Suprapubic skin (tissue), 4 donors: ENCODE measurements around the gene ARHGEF7. TPM values are rescaled to one million over a fixed set of nuclear protein-coding genes. Genes with fewer than 3 reads are reported as not detected.

Experiments used
- DNase-seq, 2 donors: peaks; one replicate each; pipeline ENCODE4 v3.0.0-alpha.2; 2019; ENCODE audit warnings: low spot score in 2 of 2
- H3K27ac ChIP-seq: fragments of 200-600 bp; sonication (generic); one replicate; pipeline ENCODE4 v1.5.1; 2019
- H3K27me3 ChIP-seq: fragments of 200-600 bp; sonication (generic); one replicate; pipeline ENCODE4 v1.5.1; 2019
- H3K36me3 ChIP-seq: fragments of 200-600 bp; sonication (generic); one replicate; pipeline ENCODE4 v1.5.1; 2019
- H3K4me1 ChIP-seq: fragments of 200-600 bp; sonication (generic); one replicate; pipeline ENCODE4 v1.5.1; 2019
- H3K4me3 ChIP-seq: fragments of 200-600 bp; sonication (generic); one replicate; pipeline ENCODE4 v1.5.1; 2019; ENCODE audit warnings: mild to moderate bottlenecking
- H3K9me3 ChIP-seq: fragments of 200-600 bp; sonication (generic); one replicate; pipeline ENCODE4 v1.5.1; 2019
- CTCF ChIP-seq, 2 donors: fragments of 200-600 bp in 1 of 2; fragments of 450-650 bp in 1 of 2; sonication (generic) in 1 of 2; IDR thresholded peaks; one replicate each; pipeline ENCODE4 v1.5.1; 2016 to 2019; ENCODE audit warnings: antibody characterized with exemption in 2 of 2, mild to moderate bottlenecking in 1 of 2, moderate library complexity in 1 of 2
- EP300 ChIP-seq: sonication (generic); formaldehyde crosslinking; IDR thresholded peaks from one replicate; pipeline ENCODE4 v1.6.1; 2017; ENCODE audit warnings: antibody characterized with exemption
- POLR2A ChIP-seq, 2 donors: fragments of 450-650 bp; IDR thresholded peaks; one replicate each; pipeline ENCODE4 v1.6.1; 2017; ENCODE audit warnings: antibody characterized with exemption in 2 of 2, mild to moderate bottlenecking in 2 of 2, moderate library complexity in 2 of 2
- POLR2AphosphoS5 ChIP-seq, 3 donors: sonication (generic); formaldehyde crosslinking; IDR thresholded peaks; one replicate each; pipeline ENCODE4 v1.6.1; 2017; ENCODE audit warnings: antibody characterized with exemption in 3 of 3
- WGBS: methylation state at CpG from one replicate; pipeline ENCODE4 v1.1.5; 2018; 5-methylcytosine and 5-hydroxymethylcytosine counted together
- total RNA-seq, 4 donors: library from RNA; depleted of rRNA; stranded (reverse); fragments of >200 nt; gene quantifications; one replicate each; pipeline ENCODE4 v1.1.0, GENCODE V29; 2016

Gene ARHGEF7
- total RNA-seq, 4 donors from 2014 or later: 72.1 to 210 (median 99.6) TPM

- H3K4me1 ChIP-seq: peaks cover 19% of the 10 kb centered on the region
- DNase-seq: no peak
- H3K27ac ChIP-seq: peak overlapping the region; percentile 48
- no peaks in the 10 kb centered on the region for H3K9me3 ChIP-seq
- no peaks in the 10 kb centered on the region for H3K27me3 ChIP-seq
- WGBS: 58% methylated on average over 5 of the region's 5 CpGs
- H3K4me3 ChIP-seq: no peak overlapping the region
- H3K36me3 ChIP-seq: peaks cover 85% of the 10 kb centered on the region
- TF ChIP-seq EP300: no peak
- no peak for TF ChIP-seq POLR2AphosphoS5 (IDR thresholded peaks at IDR 0.05)
- no peak for TF ChIP-seq CTCF (IDR thresholded peaks at IDR 0.05)
- TF ChIP-seq POLR2A (IDR thresholded peaks at IDR 0.05): no peak
These were observed 167.3 kb downstream of the ARHGEF7 start for GRCh38 chr13:111282425-111282824.

GRCh38 chr13:111282997-111283396 is 167.9 kb downstream of the ARHGEF7 start:
- H3K27ac ChIP-seq: peak overlapping the region; percentile 48
- peaks cover 19% of the 10 kb centered on the region for H3K4me1 ChIP-seq
- H3K27me3 ChIP-seq: no peaks in the 10 kb centered on the region
- no peak for DNase-seq
- H3K4me3 ChIP-seq: no peak overlapping the region
- no peaks in the 10 kb centered on the region for H3K9me3 ChIP-seq
- peaks cover 85% of the 10 kb centered on the region for H3K36me3 ChIP-seq
- WGBS: 90% methylated on average over 23 of the region's 23 CpGs
- no peak for TF ChIP-seq POLR2AphosphoS5 (IDR thresholded peaks at IDR 0.05)
- TF ChIP-seq EP300: no peak
- no peak for TF ChIP-seq CTCF (IDR thresholded peaks at IDR 0.05)
- no peak for TF ChIP-seq POLR2A (IDR thresholded peaks at IDR 0.05)

- 89% methylated on average over 7 of the region's 10 CpGs for WGBS
- no peak overlapping the region for H3K27ac ChIP-seq
These were observed 168.3 kb downstream of the ARHGEF7 start for GRCh38 chr13:111283457-111283856.

GRCh38 chr13:111283991-111284390 is 168.9 kb downstream of the ARHGEF7 start:
- no peaks in the 10 kb centered on the region for H3K9me3 ChIP-seq
- no peak overlapping the region for H3K4me3 ChIP-seq
- peaks cover 82% of the 10 kb centered on the region for H3K36me3 ChIP-seq
- H3K27me3 ChIP-seq: no peaks in the 10 kb centered on the region
- peaks cover 19% of the 10 kb centered on the region for H3K4me1 ChIP-seq
- WGBS: 87% methylated on average over 9 of the region's 9 CpGs
- TF ChIP-seq POLR2AphosphoS5 (IDR thresholded peaks at IDR 0.05) (no peak), CTCF (IDR thresholded peaks at IDR 0.05) (no peak), POLR2A (IDR thresholded peaks at IDR 0.05) (no peak), EP300 (no peak)
- no peak for DNase-seq
- H3K27ac ChIP-seq: no peak overlapping the region

More at GRCh38 chr13:111283457-111283856, 168.3 kb downstream of the ARHGEF7 start:
- Histone ChIP-seq H3K4me1 (peaks cover 19% of the 10 kb centered on the region), H3K36me3 (peaks cover 85% of the 10 kb centered on the region), H3K4me3 (no peak overlapping the region), H3K9me3 (no peaks in the 10 kb centered on the region), H3K27me3 (no peaks in the 10 kb centered on the region)
- DNase-seq: no peak
- TF ChIP-seq POLR2A (IDR thresholded peaks at IDR 0.05) (no peak), EP300 (no peak), POLR2AphosphoS5 (IDR thresholded peaks at IDR 0.05) (no peak), CTCF (IDR thresholded peaks at IDR 0.05) (no peak)

- peaks cover 19% of the 10 kb centered on the region for H3K4me1 ChIP-seq
- WGBS: 88% methylated on average over 14 of the region's 14 CpGs
- H3K9me3 ChIP-seq: no peaks in the 10 kb centered on the region
- DNase-seq: no peak
- no peaks in the 10 kb centered on the region for H3K27me3 ChIP-seq
- no peak for TF ChIP-seq EP300
- no peak for TF ChIP-seq CTCF (IDR thresholded peaks at IDR 0.05)
- no peak for TF ChIP-seq POLR2AphosphoS5 (IDR thresholded peaks at IDR 0.05)
- no peak for TF ChIP-seq POLR2A (IDR thresholded peaks at IDR 0.05)
- peaks cover 82% of the 10 kb centered on the region for H3K36me3 ChIP-seq
- H3K27ac ChIP-seq: no peak overlapping the region
- H3K4me3 ChIP-seq: no peak overlapping the region
These were observed 169.5 kb downstream of the ARHGEF7 start for GRCh38 chr13:111284565-111284964.
